Panc1 (cell line): ENCODE data around the gene SIRPD.

Source experiments
- CTCF ChIP-seq: fragments of 450-650 bp; IDR thresholded peaks from 2 replicates; pipeline ENCODE4 v1.5.1; 2017; ENCODE audit warnings: mild to moderate bottlenecking
- POLR2AphosphoS5 ChIP-seq: IDR thresholded peaks from 2 replicates; pipeline ENCODE4 v1.6.1; 2012; ENCODE audit warnings: mild to moderate bottlenecking, low read depth, low read length, moderate library complexity
- REST ChIP-seq, 2 experiments: IDR thresholded peaks; 2 replicates each; pipeline ENCODE4 v1.6.1; 2011 to 2012; ENCODE audit warnings: low read depth in 2 of 2, control low read depth in 1 of 2, low read length in 1 of 2, mild to moderate bottlenecking in 1 of 2, moderate library complexity in 1 of 2; ENCODE audit not compliant: insufficient read depth in 1 of 2
- SIN3A ChIP-seq: IDR thresholded peaks from 2 replicates; pipeline ENCODE4 v1.6.1; 2012; ENCODE audit warnings: low read depth, mild to moderate bottlenecking, low read length, moderate library complexity, borderline replicate concordance; ENCODE audit not compliant: insufficient read depth
- TCF7L2 ChIP-seq: IDR thresholded peaks from 2 replicates; pipeline ENCODE4 v1.6.1; 2011; ENCODE audit warnings: mild to moderate bottlenecking, low read depth, low read length, inconsistent platforms

GRCh38 chr20:1503564-1504227 is 53.8 kb downstream of the SIRPD start:
- no peak for TF ChIP-seq REST (IDR thresholded peaks at IDR 0.05; ENCODE audit: insufficient read depth in 1 of 2, low read depth in 2 of 2, low read length in 1 of 2)
- peak; percentile 99 for TF ChIP-seq CTCF
- TF ChIP-seq TCF7L2, result no peak
- no peak for TF ChIP-seq POLR2AphosphoS5
- TF ChIP-seq SIN3A, result no peak
